Left lobe of liver (tissue), 2 donors: ENCODE data around the gene NF1. TPM values are rescaled to one million over a fixed set of nuclear protein-coding genes. Genes with fewer than 3 reads are reported as not detected.
A peak's percentile ranks its signal among the peaks of the same experiment; 100 is the strongest.
"Not testable (repeated sequence)": the region's sequence is repeated elsewhere in the genome, so short reads cannot be mapped to it uniquely, and the experiment has no call there.

Experiments used
- ATAC-seq: fragments of 200-7000 bp; cut with Tn5 transposase; one replicate; pipeline ENCODE4 v1.9.1; 2020; ENCODE audit warnings: mild to moderate bottlenecking, moderate library complexity
- DNase-seq: peaks from one replicate; pipeline ENCODE4 v3.0.0-alpha.2; 2020; ENCODE audit warnings: low spot score
- total RNA-seq: library from RNA; stranded (reverse); gene quantifications from one replicate; pipeline ENCODE4 v1.2.1, GENCODE V29; 2021
- donor health status: DM: no; HTN: no; CAD: no; lungs with moderate emphysema.
- donor health status: DM: no; HTN: yes; CAD: no.

Gene NF1
- 20.4 TPM for total RNA-seq

GRCh38 chr17:31094600-31095235 lies at the start of gene NF1:
Gene NF1, plus strand, starts transcription at chr17:31094977. Its CDS starts 333 bp downstream, at chr17:31095310.
- peak; percentile 97 for DNase-seq
- ATAC-seq: peak; percentile 95

GRCh38 chr17:31046856-31047425 lies 47.8 kb upstream of the NF1 start:
- ATAC-seq, DNase-seq: not testable (repeated sequence)

GRCh38 chr17:31048142-31048541 lies 46.6 kb upstream of the NF1 start:
- ATAC-seq (peak; percentile 53), DNase-seq (no peak)

GRCh38 chr17:31048780-31049179 lies 46.0 kb upstream of the NF1 start:
- ATAC-seq: no peak

GRCh38 chr17:31050948-31051347 lies 43.8 kb upstream of the NF1 start:
- ATAC-seq (no peak), DNase-seq (no peak)

More at GRCh38 chr17:31048780-31049179, 46.0 kb upstream of the NF1 start:
- no peak for DNase-seq

GRCh38 chr17:31051506-31051905 lies 43.3 kb upstream of the NF1 start:
- no peak for ATAC-seq

GRCh38 chr17:31052187-31052889 lies 42.4 kb upstream of the NF1 start:
- no peak for DNase-seq
- no peak for ATAC-seq

More at GRCh38 chr17:31051506-31051905, 43.3 kb upstream of the NF1 start:
- no peak for DNase-seq

- no peak for DNase-seq
- ATAC-seq: no peak
These were observed 41.7 kb upstream of the NF1 start for GRCh38 chr17:31053071-31053470.

GRCh38 chr17:31054761-31055160 lies 40.0 kb upstream of the NF1 start:
- no peak for ATAC-seq
- DNase-seq: no peak

- ATAC-seq (no peak), DNase-seq (no peak)
These were observed 35.8 kb upstream of the NF1 start for GRCh38 chr17:31058976-31059375.

GRCh38 chr17:31060791-31061550 lies 33.8 kb upstream of the NF1 start:
- no peak for ATAC-seq
- DNase-seq: peak; percentile 19

- ATAC-seq (no peak), DNase-seq (peak; percentile 34)
These were observed 33.1 kb upstream of the NF1 start for GRCh38 chr17:31061678-31062077.

- DNase-seq (peak; percentile 16), ATAC-seq (no peak)
These were observed 32.4 kb upstream of the NF1 start for GRCh38 chr17:31062346-31062745.

- ATAC-seq (no peak), DNase-seq (no peak)
These were observed 30.1 kb upstream of the NF1 start for GRCh38 chr17:31064707-31065106.

- ATAC-seq: peak; percentile 27
- DNase-seq: no peak
These were observed 27.0 kb upstream of the NF1 start for GRCh38 chr17:31067691-31068184.

- DNase-seq: peak; percentile 39
These were observed 26.5 kb upstream of the NF1 start for GRCh38 chr17:31068291-31068690.

GRCh38 chr17:31072186-31072585 lies 22.6 kb upstream of the NF1 start:
- no peak for DNase-seq
- no peak for ATAC-seq

More at GRCh38 chr17:31068291-31068690, 26.5 kb upstream of the NF1 start:
- peak; percentile 59 for ATAC-seq

GRCh38 chr17:31073411-31073810 lies 21.4 kb upstream of the NF1 start:
- DNase-seq (no peak), ATAC-seq (no peak)

GRCh38 chr17:31074772-31075555 lies 19.8 kb upstream of the NF1 start:
- DNase-seq (no peak), ATAC-seq (no peak)

- no peak for DNase-seq
- no peak for ATAC-seq
These were observed 16.5 kb upstream of the NF1 start for GRCh38 chr17:31078290-31078689.
